ELF-1 (cell line): ENCODE data around the gene ST6GALNAC2.
"Not testable (repeated sequence)": the region's sequence is repeated elsewhere in the genome, so short reads cannot be mapped to it uniquely, and the experiment has no call there.

Experiments used
- DNase-seq: peaks from one replicate; pipeline ENCODE4 v3.0.0-alpha.2; 2016; ENCODE audit warnings: low read depth, low spot score

Gene ST6GALNAC2

DNA sequence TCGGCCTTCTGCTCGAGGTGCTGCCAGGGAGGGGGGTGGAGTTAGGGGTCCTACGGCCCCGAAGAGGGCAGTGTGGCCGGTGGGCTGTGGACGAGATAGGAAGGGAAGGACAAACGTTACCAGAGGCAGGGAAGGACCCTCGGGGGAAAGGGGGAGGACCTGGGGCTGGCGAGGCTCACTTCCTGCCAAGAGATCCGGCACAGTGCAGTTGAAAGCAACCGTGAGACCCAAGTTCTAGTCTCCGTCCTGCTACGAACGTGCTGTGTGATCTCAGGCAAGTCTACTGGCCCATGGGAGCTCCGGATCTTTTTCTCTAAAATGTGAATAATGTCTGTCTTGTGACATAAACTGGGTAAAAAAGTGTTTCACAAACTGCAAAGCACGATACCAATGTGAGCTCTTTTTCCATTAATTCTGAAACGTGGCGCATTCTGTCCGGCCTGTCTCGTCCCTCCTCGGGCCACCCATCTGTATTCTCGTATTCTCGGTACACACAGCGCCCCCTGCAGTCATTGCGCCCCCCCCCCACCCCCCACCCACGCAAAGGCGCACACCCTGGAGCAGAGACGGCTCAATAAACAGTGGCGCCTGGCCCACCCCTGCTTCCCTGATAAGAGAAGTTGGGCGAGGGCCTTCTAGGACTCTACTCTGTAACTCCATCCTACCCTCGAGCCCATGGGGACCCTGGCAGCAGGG is 57.0 kb downstream of the ST6GALNAC2 start:
- DNase-seq = peak; percentile 10

DNA sequence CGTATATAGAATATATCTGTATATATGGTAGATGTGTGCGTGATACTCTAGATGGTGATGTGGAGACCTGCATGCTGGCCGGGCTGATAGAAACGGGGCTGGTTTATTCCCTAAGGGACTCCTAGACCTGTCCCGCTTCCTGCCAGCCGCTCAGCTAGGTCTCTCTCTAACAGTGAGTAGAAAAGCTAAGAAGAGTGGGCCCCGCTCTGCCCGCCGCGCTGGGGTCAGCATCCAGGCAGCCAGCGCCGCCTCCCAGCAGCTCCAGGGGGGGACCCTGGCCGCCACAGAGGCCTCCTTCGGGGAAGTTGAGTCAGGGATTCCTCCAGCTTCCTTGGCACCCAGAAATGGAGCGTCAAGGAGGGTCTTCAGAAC is 57.5 kb downstream of the ST6GALNAC2 start:
- no peak for DNase-seq

DNA sequence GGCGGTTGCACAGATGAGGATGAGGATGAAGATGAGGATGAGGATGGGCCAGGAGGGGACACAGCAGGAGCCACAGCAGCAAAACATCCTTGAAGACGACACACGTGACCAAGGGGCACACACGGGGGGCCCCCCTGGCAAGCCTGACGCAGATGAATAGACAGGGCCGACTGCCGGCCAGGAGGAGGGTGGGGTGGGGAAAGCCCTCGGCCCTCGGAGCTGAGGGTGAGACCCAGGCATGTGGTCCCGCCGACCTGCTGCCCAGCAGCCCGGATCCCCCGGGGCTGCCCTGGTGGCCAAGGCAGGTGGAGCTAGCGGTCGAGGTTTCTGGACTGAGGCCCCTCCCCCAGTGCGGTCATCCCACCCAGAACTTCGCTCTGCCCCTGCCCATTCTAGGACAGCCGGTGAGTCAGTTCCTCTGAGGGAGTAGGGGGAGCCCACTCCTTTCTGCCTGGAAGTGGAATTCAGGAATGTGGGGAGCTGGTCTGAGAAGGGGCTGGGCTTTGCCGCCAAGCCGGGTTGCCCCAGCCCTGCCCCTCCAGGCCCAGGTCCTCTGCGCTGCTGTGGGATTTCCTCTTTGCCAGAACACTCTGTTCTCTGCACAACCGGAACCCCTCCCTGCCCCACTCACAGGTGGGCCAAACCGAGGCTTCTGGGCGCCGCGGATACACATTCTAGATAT is 58.1 kb downstream of the ST6GALNAC2 start:
- DNase-seq = peak; percentile 85

DNA sequence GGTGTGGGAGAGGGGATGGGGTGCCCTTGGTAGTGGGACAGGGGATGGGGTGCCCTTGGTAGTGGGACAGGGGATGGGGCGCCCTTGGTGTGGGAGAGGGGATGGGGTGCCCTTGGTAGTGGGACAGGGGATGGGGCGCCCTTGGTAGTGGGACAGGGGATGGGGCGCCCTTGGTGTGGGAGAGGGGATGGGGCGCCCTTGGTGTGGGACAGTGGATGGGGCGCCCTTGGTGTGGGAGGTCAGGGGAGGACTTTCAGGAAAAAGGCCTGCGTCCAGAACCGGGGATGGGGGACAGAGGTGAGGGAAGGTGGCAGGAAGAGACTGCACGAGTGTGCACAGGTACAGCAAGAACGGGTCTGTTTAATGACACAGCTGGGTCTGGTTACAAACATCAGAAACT is 58.6 kb downstream of the ST6GALNAC2 start:
- not testable (repeated sequence) for DNase-seq

DNA sequence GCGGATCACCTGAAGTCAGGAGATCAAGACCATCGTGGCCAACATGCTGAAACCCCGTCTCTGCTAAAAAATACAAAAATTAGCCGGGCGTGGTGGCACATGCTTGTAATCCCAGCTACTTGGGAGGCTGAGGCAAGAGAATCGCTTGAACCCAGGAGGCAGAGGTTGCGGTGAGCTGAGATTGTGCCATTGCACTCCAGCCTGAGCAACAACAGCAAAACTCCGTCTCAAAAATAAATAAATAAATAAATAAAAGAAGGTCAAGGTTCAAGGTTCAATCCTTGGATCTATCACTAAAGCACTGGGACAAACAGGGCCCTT is 60.2 kb downstream of the ST6GALNAC2 start:
- not testable (repeated sequence) for DNase-seq

DNA sequence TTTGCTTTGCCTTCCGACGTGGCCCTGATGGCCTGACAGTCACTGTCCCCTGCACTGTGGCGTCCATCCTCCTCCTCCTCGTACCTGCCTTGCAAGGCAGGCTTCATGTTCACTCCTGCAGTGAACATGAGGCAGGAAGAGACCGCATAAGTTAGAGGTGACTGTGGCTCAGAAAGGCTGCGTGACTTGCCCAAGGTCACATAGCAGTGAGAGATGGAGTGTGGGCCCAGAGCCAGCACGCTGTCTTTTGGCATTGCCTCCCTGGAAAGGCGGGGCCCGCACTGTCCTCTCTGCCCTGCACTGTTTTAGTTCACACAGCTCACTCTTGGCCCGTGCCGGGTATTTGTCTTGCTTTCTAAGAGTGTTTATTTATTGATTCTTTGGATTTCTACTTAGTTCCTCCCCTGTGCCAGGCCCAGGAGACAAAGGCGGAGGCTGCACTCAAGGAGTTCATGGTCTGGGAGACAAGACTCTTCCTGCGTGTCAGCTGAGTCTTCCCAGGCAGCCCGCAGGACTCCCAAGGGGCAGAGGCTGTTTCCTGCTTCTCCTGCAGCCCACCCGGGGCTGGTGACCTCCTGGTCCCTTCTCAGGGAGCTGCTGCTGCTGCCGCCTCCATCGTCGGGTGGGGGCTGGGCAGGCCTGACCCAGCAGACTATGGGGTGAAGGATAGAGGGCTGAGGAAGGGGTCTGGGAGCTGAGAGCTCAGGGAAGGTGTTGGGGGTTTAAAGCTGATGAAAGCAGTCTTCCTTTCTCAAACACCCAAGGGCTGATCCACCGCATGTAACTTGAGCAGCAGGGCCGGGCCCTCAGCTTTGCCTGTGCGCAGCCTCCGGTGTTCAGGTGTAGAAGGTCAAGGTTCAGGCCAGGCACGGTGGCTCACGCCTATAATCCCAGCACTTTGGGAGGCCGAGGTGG is 60.8 kb downstream of the ST6GALNAC2 start:
- DNase-seq = no peak

DNA sequence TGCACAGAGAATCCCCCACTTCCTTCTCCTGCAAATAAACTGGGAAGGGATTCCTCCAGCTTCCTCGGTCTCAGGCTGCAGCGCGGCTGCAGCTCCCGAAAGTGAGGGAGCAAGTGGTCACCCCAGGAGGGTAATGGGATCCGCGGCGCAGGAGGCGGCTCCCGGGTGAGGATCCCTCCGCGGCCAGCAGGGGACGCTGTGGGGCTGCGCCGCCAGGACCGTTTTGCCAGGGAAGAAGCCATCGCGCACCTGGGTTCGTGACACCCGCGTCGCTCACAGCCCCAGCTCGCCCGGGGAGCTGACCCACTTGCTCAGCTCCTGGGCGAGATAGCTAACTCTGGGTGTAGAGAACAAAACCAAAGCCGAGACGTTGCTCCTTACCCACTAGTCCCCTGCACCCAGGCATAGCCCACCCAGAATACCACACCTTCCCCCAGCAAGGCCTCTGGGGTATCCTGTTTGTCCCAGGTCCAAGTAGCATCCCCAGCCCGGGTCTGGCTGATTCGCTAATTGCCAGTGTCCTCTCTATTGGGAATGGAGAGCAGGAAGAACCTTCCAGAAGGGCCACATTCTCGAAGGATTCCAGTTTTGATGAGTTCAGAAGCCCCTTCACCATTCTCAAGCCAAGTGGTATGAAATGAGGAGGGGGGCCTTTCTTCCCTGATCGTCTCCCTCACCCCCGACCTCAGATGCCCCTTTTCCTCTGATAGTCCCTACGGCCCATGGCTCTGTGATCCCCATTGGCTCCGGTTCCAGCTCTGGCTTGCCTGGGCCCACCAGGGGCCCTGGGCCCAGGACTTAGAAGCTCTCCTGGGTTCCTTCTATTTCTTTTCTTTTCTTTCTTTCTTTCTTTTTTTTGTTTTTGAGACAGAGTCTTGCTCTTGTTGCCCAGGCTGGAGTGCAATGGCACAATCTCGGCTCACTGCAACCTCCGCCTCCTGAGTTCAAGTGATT is 62.3 kb downstream of the ST6GALNAC2 start:
- DNase-seq = peak; percentile 91

DNA sequence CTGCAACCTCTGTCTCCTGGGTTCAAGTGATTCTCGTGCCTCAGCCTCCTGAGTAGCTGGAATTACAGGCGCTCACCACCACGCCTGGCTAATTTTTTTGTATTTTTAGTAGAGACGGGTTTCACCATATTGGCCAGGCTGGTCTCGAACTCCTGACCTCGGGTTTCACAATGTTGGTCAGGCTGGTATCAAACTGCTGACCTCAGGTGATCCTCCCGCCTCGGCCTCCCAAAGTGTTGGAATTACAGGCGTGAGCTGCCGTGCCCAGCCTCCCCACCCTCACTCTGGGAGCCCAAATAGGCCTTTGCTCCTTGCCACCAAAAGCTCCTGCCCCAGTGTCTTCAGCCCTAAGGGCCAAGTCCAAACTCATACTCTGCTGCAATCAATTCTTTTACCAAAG is 64.0 kb downstream of the ST6GALNAC2 start:
- not testable (repeated sequence) for DNase-seq

DNA sequence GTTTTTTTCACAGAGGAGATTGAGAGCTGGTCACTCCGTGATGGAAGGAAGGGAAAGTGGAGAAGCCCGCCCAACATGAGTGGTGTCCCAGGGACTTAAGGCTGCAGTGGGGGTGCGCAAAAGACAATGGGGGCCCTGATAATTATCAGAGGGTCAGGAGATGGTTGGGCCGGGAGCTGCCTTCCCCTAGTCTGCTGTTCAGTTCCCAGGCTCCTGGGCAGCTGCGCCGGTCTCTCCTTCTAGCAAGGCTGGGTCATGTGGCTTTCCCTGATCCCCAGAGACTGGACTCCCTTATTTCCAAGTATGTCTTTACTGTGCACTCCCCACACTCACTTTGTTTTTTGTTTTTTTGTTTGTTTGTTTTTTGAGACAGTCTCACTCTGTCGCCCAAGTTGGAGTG is 64.4 kb downstream of the ST6GALNAC2 start:
- DNase-seq = no peak

DNA sequence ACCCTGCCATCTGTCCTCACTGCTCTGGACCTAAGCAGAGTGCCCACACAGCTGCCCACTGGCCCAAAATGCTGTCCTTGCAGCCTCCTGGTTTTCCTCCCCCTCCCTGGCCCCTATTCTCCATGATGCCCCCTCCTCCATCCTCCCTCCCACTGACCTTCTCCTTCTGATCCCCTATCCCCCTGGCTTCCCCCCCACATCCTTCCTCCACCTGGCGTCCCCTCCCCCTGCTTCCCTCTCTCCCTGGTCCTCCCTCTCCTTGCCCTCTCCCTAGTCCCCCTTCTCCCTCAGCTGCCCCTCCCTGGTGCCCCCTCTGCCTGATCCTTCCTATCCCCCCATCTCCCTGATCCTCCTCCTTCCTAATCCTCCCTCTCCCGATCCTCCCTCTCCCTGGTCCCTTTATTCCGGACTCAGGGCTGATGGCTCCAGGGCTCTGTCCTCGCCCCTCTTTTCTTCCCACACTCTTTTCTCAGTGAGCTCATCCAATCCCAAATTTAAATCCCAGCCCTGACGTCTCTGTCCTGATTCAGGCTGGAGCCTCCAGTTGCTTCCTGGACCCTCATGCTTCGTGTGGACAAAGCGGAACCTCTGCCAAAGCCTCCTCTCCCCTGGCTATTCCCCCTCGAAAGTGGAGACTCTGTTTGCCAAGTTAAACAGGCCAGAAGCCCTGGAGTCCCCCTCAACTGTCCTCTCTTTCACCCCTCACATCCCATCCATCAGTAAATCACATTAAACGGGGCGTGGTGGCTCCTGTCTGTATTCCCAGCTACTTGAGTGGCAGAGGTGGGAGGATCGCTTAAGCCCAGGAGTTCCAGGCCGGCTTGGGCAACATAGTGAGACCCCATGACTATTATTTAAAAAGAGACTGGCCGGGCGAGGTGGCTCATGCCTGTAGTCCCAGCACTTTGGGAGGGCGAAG is 66.4 kb downstream of the ST6GALNAC2 start:
- no peak for DNase-seq

DNA sequence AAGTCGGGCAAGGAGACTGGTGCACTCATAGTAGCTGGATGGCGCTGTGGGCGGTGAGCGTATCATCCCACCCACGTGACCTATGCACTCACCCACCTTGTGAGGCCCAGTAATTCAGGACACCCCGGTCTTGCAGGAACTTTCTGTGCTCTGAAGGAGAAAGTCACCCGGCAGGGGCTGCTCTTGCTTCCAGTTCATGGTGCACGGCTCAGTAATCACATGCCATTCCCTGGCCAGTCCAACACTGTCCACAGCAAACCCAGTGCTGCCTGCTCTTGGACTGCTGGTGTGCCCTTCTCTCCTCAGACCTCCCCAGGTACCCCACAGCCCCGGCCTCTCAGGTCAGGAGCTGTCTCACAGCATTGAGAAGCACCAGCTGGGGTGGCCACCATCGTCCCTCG is 68.0 kb downstream of the ST6GALNAC2 start:
- no peak for DNase-seq
